ENCODE measurements around the gene SLCO2B1.

DNA sequence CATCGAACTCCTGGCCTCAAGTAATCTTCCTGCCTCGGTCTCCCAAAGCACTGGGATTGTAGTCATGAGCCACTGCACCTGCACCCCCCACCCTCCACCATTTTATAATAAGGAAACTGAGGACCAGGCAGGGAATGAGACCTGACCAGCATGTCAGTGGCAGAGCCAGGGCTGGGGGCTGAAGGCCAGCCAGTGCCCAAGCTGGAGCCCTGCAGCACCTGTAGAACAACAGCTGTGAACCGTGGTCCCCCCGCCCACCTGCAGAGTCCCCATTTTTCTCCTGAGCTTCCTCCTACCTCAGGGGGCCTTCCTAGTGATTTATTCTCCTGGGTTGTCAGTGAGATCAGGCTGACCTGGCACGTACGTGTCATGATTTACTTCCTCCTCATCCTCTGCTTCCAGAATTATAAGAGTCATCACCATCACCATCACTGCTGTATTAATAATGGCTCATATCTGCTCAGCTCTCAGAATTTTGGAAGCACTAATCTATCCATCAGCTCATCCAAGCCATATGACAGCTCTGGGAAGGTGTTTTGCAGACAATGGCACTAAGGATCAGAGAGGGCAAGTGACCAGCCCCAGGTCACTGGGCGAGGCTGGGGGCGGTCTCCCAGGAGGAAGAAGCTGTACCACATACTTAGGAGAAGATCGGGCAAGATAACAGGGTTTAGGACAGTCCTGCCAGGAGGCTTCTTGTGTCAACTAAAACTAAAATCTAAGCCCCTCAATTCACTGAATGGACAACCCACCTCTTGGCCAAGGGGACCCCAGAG, 5.5 kb upstream of the SLCO2B1 start:
- no peak for TF ChIP-seq CTCF (conservative IDR thresholded peaks at IDR 0.05; ENCODE audit: low read depth, low read length)
- TF ChIP-seq EZH2 (IDR thresholded peaks at IDR 0.05; ENCODE audit: borderline replicate concordance, low read depth, low read length, poor library complexity, severe bottlenecking) = no peak

Data from A673 (cell line).